Femur (tissue), 1 donor: ENCODE results near the gene NR1H2.
"Not testable (repeated sequence)": the region's sequence is repeated elsewhere in the genome, so short reads cannot be mapped to it uniquely, and the experiment has no call there.

Source experiments
- DNase-seq: peaks from one replicate; pipeline ENCODE4 v3.0.0-alpha.2; 2017

NR1H2 gene

GRCh38 chr19:50376166-50377050, at the start of gene NR1H2:
Gene NR1H2 (plus strand): TSS chr19:50376457. CDS start chr19:50377606, 1,149 bp downstream.
- peak; percentile 97 for DNase-seq

DNA sequence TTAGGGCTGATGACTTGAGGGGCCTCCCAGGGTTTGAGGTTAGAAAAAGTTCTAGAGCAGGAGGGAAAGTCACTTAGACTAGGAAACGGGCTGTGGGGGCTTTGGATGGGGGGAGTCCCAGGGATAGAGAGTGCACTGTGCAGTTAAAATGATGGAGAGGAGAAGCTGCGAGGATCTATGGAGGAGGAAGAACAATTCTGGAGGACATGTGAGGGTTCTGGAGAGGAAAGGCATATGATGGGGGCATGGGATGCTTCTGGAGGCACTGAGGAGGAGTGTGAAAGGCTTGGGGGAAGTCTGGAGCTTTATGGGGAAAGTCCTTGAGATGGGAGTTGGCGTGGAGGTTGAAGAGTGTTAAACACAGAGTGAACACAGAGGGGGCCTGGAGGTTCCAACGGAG, 49.2 kb upstream of the NR1H2 start:
- no peak for DNase-seq

GRCh38 chr19:50327461-50328223, 48.6 kb upstream of the NR1H2 start:
- DNase-seq, result no peak

DNA sequence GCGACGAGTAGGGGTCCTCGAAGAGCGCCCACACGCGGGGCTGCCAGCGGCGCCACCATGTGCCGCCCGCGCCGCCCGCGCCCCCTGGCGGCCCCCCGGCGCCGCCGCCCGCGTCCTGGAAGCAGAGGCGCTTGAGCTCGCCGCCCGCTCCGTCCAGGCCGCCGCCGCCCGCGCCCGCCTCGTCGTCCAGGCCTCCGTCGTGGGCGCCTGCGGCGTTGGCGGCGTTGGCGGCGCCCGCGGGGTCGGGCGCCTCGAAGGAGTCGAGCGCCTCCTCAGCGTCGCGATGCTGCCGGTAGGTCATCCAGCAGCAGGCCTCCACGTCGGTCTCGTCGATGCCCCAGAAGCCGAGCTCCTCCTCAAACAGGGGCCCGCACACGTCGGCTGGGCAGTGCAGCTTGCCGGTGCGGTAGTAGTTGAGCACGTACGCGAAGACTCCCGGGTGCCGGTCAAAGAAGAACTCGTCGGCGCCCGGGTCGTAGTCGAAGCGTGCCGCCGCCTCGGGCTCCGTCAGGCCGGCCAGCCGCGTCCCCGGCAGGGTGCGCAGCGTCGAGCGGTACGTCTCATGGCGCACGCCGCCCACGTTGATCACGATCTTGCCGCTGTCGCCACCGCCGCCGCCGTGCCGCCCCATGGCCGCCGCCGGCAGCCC, 47.9 kb upstream of the NR1H2 start:
- DNase-seq, result peak; percentile 34

- DNase-seq, result no peak
These were observed 47.4 kb upstream of the NR1H2 start for GRCh38 chr19:50328873-50329145.

DNA sequence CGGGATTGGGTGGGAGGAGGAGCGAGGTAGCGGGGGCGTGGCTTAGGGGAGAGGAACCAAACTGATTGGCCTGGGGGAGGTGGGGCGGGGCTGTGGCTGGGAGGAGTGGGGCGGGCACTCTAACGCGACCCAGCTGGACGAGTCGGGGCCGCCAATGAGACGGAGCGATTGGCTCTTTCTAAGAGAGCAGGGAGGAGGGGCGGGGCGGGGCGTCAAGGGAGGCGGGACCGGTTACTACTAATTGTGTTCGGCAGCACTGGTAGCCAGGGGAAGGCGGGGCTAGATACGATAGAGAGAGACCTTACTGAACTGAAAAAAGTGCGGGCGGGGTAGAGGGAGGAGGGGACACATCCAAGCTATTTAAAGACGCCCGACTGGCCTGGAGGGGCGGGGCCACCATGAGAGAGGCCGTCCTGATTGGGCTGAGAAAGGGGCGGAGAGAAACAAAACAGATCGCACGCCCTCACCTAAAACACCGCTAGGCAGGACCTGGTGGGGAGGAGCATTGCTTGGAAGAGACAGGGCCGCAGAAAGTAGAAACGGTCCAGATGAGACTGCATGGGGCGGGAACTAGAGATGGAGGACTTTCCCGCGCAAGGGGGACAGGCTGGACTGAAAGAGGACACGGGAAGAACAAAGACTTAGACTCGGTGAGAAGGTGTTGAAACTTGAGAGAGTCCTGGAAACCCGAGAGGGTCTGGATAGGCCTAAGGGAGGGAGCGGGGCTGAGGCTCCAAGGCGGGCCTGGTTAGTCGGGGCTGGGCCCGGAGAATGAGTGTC, 46.9 kb upstream of the NR1H2 start, which contains the start of gene KCNC3:
Gene KCNC3 (minus strand): TSS at position 232 of the 780 bp plus-strand sequence. CDS start 295 bp downstream, outside the sequence.
- peak; percentile 98 for DNase-seq

DNA sequence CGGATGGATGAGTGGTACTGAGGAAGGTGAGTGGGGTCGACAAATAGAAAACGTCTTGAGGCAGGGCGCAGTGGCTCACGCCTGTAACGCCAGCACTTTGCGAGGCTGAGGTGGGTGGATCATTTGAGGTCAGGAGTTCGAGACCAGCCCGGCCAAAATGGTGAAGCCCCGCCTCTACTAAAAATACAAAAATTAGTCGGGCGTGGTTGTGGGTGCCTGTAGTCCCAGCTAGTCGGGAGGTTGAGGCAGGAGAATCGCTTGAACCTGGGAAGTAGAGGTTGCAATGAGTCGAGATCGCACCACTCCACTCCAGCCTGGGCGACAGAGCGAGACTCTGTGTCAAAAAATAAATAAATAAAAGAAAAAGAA, 46.3 kb upstream of the NR1H2 start:
- not testable (repeated sequence) for DNase-seq

- peak; percentile 86 for DNase-seq
These were observed 45.7 kb upstream of the NR1H2 start for GRCh38 chr19:50330365-50331078.

DNA sequence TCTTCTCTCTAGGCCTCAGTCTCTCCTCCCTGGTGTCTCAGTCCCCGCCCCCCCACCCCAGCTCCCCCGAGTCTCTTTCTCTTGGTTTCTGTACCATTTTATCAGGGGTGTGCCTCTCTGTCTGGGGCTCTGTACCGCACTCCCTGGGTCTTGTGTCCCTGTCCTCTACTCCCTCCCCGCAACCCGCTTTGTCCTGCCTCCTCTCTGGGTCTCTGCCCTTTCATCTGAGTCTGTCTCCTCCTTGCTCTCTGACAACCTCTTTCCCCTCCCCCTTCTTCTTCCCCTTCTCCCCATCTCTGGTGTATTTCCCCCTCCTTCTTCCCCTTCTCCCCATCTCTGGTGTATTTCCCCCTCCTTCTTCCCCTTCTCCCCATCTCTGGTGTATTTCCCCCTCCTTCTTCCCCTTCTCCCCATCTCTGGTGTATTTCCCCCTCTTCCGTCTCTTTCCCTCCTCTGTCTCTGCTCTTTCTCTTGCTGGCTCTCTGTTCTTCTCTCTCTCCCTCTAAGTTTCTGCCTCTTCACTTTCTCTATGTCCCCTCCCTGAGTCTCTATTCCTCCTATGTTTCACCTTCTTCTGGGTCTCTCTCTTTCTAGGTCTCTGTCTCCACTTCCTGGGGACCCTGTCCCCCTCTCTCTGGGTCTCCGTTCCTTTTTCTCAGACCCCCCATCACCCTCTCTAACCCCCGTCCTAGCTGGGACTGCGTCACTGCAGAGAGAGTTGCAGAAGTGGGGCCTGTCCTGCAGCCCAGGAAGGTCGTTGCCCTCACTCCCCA, 44.9 kb upstream of the NR1H2 start:
- DNase-seq, result no peak

GRCh38 chr19:50331994-50332243, 44.3 kb upstream of the NR1H2 start:
- no peak for DNase-seq

GRCh38 chr19:50332244-50333038, 43.8 kb upstream of the NR1H2 start:
- no peak for DNase-seq

- DNase-seq, result peak; percentile 90
These were observed 43.0 kb upstream of the NR1H2 start for GRCh38 chr19:50333235-50333736.

DNA sequence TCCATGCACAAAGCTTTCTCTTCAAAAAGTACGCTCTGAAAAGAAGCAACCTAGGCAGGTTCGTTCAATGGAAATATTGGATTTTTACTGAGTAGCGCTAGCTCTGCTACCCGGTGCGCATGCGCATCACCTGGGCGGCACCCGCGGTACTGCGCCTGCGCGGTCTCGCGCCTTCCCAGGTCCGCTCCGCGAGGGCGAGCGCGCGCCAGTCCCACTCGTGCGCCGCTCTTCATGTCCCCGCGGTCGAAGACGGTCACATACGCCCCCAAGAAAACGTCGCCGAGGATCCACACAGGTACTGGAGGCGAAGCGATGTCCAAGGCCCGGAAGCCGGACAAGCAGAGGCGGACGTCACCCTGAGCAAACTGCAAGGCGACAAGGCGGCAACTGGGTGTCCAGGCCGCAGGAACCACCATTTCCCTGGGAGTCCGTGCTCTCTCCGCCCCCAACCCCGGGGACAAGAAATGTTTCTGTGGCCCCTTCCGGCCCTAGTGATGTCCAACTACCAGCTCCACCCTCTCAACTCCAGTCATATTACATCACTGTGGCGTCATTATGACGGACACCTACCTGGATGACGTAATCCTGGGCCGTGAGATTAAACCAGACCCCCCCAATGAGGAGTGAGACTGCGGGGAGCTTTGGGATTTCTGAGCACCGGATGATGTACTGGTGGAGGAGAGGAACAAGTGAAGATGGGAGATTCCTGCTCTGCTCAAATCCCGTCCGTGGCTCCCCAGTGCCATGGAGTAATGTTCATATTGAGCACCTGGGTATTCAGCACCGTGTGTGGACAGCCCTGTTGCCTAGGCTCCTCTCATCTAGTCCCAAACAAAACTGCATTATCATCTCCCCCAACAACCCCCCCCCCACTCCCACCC, 42.3 kb upstream of the NR1H2 start:
- DNase-seq, result peak; percentile 81

DNA sequence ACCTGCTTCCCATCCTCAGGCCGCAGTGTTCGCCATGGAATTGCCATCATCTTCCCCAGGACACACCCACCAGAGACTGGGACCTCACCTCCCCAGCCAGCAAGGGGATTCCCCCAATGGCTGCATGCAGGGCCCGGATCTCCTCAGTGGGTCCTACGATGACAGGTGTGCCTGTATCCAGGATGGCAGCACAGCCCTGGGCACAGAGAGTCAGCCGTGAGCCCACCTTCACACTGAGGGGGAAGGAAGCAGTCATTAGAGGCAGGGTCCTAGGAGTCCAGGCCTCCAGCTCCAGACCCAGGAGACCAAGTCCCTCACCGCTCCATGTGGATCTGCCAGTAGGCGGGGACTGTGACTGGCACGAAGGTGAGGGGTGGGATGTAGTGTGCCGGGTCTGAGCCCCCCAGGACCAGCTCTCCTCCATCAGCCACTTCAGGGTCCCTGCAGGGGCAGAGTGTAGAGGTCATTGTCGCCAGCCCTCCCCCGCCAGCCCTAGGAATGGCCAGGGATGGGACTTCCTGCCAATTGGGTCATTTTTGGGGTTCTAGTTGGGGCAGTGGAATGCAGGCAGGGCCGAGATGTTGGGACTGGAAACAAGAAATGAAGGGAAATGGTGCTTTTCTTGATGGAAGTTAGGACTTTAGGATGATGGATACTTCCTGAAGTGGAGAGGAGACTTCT, 41.4 kb upstream of the NR1H2 start:
- no peak for DNase-seq

- not testable (repeated sequence) for DNase-seq
These were observed 39.2 kb upstream of the NR1H2 start for GRCh38 chr19:50337031-50337430.

GRCh38 chr19:50340331-50340730, 35.9 kb upstream of the NR1H2 start:
- DNase-seq, result no peak

- DNase-seq, result no peak
These were observed 35.1 kb upstream of the NR1H2 start for GRCh38 chr19:50341091-50341564.

DNA sequence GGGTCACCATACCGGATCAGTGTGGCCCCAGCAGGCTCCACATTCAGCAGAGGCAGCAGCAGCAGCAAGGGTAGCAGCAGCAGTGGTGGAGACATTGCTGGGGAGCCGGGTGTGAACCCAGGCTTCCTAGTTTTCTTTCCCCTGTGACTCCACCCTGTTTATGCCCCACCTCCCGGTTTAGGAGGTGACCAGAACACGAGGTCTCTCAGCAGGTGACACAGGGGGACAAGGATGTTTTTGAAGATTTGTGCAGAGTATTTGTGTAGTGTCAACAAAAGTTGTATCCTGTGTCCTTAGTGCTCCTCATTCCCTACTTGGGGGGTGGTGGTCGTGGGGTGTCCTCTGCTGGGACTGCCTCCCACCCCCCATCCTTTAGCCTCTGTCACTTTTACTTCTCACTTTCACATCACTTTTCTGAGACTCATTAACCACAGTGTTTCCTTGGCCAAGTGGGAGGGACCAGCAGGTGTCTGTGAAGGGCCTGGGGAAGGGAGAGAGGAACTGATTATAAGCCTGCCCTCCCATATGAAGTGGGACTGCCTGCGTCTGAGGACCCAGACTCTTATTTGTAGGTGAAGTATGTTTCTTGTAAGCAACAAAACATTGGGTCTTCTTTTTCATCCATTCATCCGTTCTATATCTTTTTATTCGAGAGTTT, 31.5 kb upstream of the NR1H2 start:
- DNase-seq, result no peak
